SK-N-SH (cell line): ENCODE measurements around the gene CAPZA2. TPM values are rescaled to one million over a fixed set of nuclear protein-coding genes. Genes with fewer than 3 reads are reported as not detected.

Experiments
- CTCF ChIA-PET: fragments of 300-600, 350-600 bp; formaldehyde crosslinking; extraction: SDS; loops from one replicate; lab custom pipeline; 2021; lab: Yijun Ruan, JAX
- POLR2A ChIA-PET: fragments of 350-600 bp; sonication (Branson Sonifier 250); formaldehyde crosslinking; extraction: SDS; loops from one replicate; lab custom pipeline; 2020; ENCODE audit warnings: antibody characterized with exemption, inconsistent platforms; lab: Yijun Ruan, JAX
- DNase-seq: peaks from one replicate; pipeline ENCODE4 v3.0.0; 2012
- H2AFZ ChIP-seq: fragments of 200-600 bp; sonication (generic); 2 replicates; pipeline ENCODE4 v1.8.1; 2016; ENCODE audit warnings: antibody characterized with exemption, mild to moderate bottlenecking, low read depth
- H3F3A ChIP-seq: fragments of 200-600 bp; sonication (generic); replicated peaks from 2 replicates; pipeline ENCODE3; 2016; ENCODE audit warnings: antibody characterized with exemption, mild to moderate bottlenecking; ENCODE audit not compliant: insufficient read depth
- H3K27ac ChIP-seq, 2 experiments: fragments of 200-500 bp in 1 of 2; fragments of 200-600 bp in 1 of 2; sonication (Bioruptor generic) in 1 of 2; sonication (generic), shearing (Covaris generic) in 1 of 2; 2 replicates each; pipeline versions ENCODE4 v1.5.1 to v1.6.1; 2014 to 2016; ENCODE audit warnings: low read depth in 2 of 2, inconsistent platforms in 1 of 2, low read length in 1 of 2, mild to moderate bottlenecking in 1 of 2, mixed read lengths in 1 of 2
- H3K27me3 ChIP-seq: fragments of 200-600 bp; sonication (generic), shearing (Covaris generic); 2 replicates; pipeline ENCODE4 v1.6.1; 2016; ENCODE audit warnings: mixed run types; ENCODE audit not compliant: insufficient read depth
- H3K36me3 ChIP-seq, 2 experiments: fragments of 200-500 bp in 1 of 2; fragments of 200-600 bp in 1 of 2; sonication (Bioruptor generic) in 1 of 2; sonication (generic) in 1 of 2; replicated peaks in 1 of 2; 2 replicates each; pipeline versions ENCODE3 to v1.5.1; 2014 to 2016; ENCODE audit warnings: low read length in 1 of 2, mild to moderate bottlenecking in 1 of 2; ENCODE audit not compliant: insufficient read depth in 2 of 2, control insufficient read depth in 1 of 2
- H3K4me1 ChIP-seq, 2 experiments: fragments of 200-500 bp in 1 of 2; fragments of 200-600 bp in 1 of 2; sonication (Bioruptor generic) in 1 of 2; sonication (generic), shearing (Covaris generic) in 1 of 2; 2 replicates each; pipeline versions ENCODE4 v1.5.1 to v1.6.1; 2014 to 2016; ENCODE audit warnings: low read depth in 1 of 2, low read length in 1 of 2, mixed run types in 1 of 2; ENCODE audit not compliant: insufficient read depth in 2 of 2, control insufficient read depth in 1 of 2
- H3K4me2 ChIP-seq: fragments of 200-600 bp; sonication (generic), shearing (Covaris generic); 2 replicates; pipeline ENCODE4 v1.6.1; 2017; ENCODE audit warnings: mixed run types
- H3K4me3 ChIP-seq, 2 experiments: fragments of 200-500 bp in 1 of 2; fragments of 200-600 bp in 1 of 2; sonication (Bioruptor generic) in 1 of 2; sonication (generic), shearing (Covaris generic) in 1 of 2; 2 replicates each; pipeline versions ENCODE4 v1.5.1 to v1.8.1; 2014 to 2016; ENCODE audit warnings: low read depth in 2 of 2, inconsistent platforms in 1 of 2, low read length in 1 of 2, mild to moderate bottlenecking in 1 of 2, mixed read lengths in 1 of 2, moderate library complexity in 1 of 2
- H3K79me2 ChIP-seq: fragments of 200-600 bp; sonication (generic); 2 replicates; pipeline ENCODE4 v1.8.1; 2017; ENCODE audit warnings: mild to moderate bottlenecking; ENCODE audit not compliant: insufficient read depth
- H3K9ac ChIP-seq: fragments of 200-600 bp; sonication (generic); 2 replicates; pipeline ENCODE4 v1.6.1; 2017; ENCODE audit warnings: mixed run types
- H3K9me2 ChIP-seq: fragments of 200-600 bp; sonication (generic); 2 replicates; pipeline ENCODE4 v1.6.1; 2017; ENCODE audit warnings: mixed run types
- H3K9me3 ChIP-seq: fragments of 200-600 bp; sonication (generic); 2 replicates; pipeline ENCODE4 v1.6.1; 2017; ENCODE audit warnings: mixed run types, mild to moderate bottlenecking, moderate library complexity
- H4K20me1 ChIP-seq: fragments of 200-600 bp; sonication (generic); 2 replicates; pipeline ENCODE4 v1.6.1; 2017; ENCODE audit warnings: mild to moderate bottlenecking, mixed run types; ENCODE audit not compliant: insufficient read depth
- CHD2 ChIP-seq: fragments of 150-350 bp; IDR thresholded peaks from 2 replicates; pipeline ENCODE4 v1.6.1; 2018; ENCODE audit warnings: low read length; ENCODE audit not compliant: partially characterized antibody
- EZH2phosphoT487 ChIP-seq: fragments of 200-600 bp; sonication (generic); IDR thresholded peaks from 2 replicates; pipeline ENCODE4 v1.6.1; 2017; ENCODE audit warnings: low read depth, mixed run types, mild to moderate bottlenecking, antibody characterized with exemption, moderate library complexity, borderline replicate concordance
- FOSL2 ChIP-seq: IDR thresholded peaks from 2 replicates; pipeline ENCODE4 v1.4.0; 2012; ENCODE audit warnings: low read depth, mild to moderate bottlenecking, moderate library complexity, borderline replicate concordance
- GABPA ChIP-seq: IDR thresholded peaks from 2 replicates; pipeline ENCODE4 v1.4.0; 2012; ENCODE audit warnings: low read depth, mild to moderate bottlenecking
- GATA2 ChIP-seq: sonication (generic); formaldehyde crosslinking; IDR thresholded peaks from 2 replicates; pipeline ENCODE4 v1.5.0; 2020; ENCODE audit warnings: mild to moderate bottlenecking, missing genetic modification reagents
- JUND ChIP-seq: IDR thresholded peaks from 2 replicates; pipeline ENCODE4 v1.4.0; 2012
- NFIC ChIP-seq: IDR thresholded peaks from 2 replicates; pipeline ENCODE4 v1.4.0; 2012; ENCODE audit warnings: borderline replicate concordance
- POLR2AphosphoS5 ChIP-seq: IDR thresholded peaks from 2 replicates; pipeline ENCODE4 v1.6.1; 2012; ENCODE audit warnings: low read depth, low read length
- RAD21 ChIP-seq: IDR thresholded peaks from 2 replicates; pipeline ENCODE4 v1.6.1; 2012; ENCODE audit warnings: mild to moderate bottlenecking, low read length
- RFX5 ChIP-seq: IDR thresholded peaks from 2 replicates; pipeline ENCODE4 v1.6.1; 2012; ENCODE audit warnings: mild to moderate bottlenecking, improper control_type of control experiment, low read length
- RXRA ChIP-seq: IDR thresholded peaks from 2 replicates; pipeline ENCODE4 v1.4.0; 2012; ENCODE audit warnings: low read depth, mild to moderate bottlenecking, borderline replicate concordance
- SMC3 ChIP-seq: IDR thresholded peaks from 2 replicates; pipeline ENCODE4 v1.6.1; 2012; ENCODE audit warnings: low read depth, low read length, improper control_type of control experiment
- TAF1 ChIP-seq: IDR thresholded peaks from 2 replicates; pipeline ENCODE4 v1.6.1; 2012; ENCODE audit warnings: low read depth, mild to moderate bottlenecking, low read length, moderate library complexity, borderline replicate concordance
- TCF12 ChIP-seq: IDR thresholded peaks from 2 replicates; pipeline ENCODE4 v1.4.0; 2012
- YY1 ChIP-seq: IDR thresholded peaks from 2 replicates; pipeline ENCODE4 v1.4.0; 2012; ENCODE audit warnings: low read depth, mild to moderate bottlenecking
- WGBS: methylation state at CpG from one replicate; pipeline ENCODE4 v1.1.6; 2017; ENCODE audit warnings: low lambda C conversion rate; 5-methylcytosine and 5-hydroxymethylcytosine counted together
- polyA plus RNA-seq, 3 experiments: library from polyadenylated mRNA; depleted of rRNA; stranded (reverse); fragments of >200 nt; gene quantifications; 2 replicates each; pipeline ENCODE4 v1.2.3, GENCODE V29; 2012
- TF ChIP-seq, protein P1 (sequence below): IDR thresholded peaks from 2 replicates; pipeline ENCODE4 v1.4.0; 2012; ENCODE audit warnings: low read depth
- TF ChIP-seq, protein P2 (sequence below): fragments of 150-350 bp; IDR thresholded peaks from 2 replicates; pipeline ENCODE4 v1.6.1; 2016; ENCODE audit warnings: mild to moderate bottlenecking, low read depth, low read length
- TF ChIP-seq, protein P3 (sequence below): IDR thresholded peaks from 2 replicates; pipeline ENCODE4 v1.6.1; 2012; ENCODE audit warnings: mild to moderate bottlenecking, low read depth, low read length, moderate library complexity
- TF ChIP-seq, protein P4 (sequence below): fragments of 150-350 bp; IDR thresholded peaks from 2 replicates; pipeline ENCODE4 v1.6.1; 2017; ENCODE audit warnings: antibody characterized with exemption, low read length, low read depth, borderline replicate concordance

The CAPZA2 gene
- polyA plus RNA-seq, 1 of the 3 experiments (the other 2 are of a cell fraction) = 44.6 TPM

DNA sequence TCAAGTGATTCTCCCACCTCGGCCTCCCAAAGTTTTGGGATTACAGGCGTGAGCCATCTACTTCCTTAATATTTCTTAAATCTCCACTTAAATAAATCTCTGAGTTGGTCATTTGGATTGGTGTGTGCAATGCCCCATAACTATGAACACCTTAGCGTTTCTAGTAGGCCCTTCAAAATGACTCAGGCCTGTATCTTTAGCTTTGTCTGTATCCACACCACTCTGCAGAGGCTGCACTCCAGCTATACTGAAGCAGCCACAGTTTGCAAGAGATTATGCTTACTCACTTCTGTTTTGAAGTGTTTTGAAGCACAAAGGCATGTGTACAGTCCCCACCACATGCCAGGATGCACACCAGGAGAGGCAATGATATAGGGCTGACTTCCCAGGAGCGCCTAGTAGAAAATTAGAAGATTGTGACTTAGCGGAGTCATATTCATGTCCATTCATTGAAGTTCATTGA is 88.5 kb downstream of the CAPZA2 start:
- DNase-seq = no peak
- CTCF ChIA-PET = interaction anchor here (1.0 to 2.5 kb wide), 4 partner anchors 11 to 436 kb away, joined by 3 to 10 read pairs (median 4); no protein-coding TSS in a partner anchor

More for the DNA sequence above, 88.5 kb downstream of the CAPZA2 start:
- no peak for TF ChIP-seq EZH2phosphoT487
- TF ChIP-seq, protein P1, sequence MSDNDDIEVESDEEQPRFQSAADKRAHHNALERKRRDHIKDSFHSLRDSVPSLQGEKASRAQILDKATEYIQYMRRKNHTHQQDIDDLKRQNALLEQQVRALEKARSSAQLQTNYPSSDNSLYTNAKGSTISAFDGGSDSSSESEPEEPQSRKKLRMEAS = no peak
- no peak for TF ChIP-seq FOSL2
- TF ChIP-seq, protein P2, sequence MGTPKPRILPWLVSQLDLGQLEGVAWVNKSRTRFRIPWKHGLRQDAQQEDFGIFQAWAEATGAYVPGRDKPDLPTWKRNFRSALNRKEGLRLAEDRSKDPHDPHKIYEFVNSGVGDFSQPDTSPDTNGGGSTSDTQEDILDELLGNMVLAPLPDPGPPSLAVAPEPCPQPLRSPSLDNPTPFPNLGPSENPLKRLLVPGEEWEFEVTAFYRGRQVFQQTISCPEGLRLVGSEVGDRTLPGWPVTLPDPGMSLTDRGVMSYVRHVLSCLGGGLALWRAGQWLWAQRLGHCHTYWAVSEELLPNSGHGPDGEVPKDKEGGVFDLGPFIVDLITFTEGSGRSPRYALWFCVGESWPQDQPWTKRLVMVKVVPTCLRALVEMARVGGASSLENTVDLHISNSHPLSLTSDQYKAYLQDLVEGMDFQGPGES = no peak
- TF ChIP-seq NFIC = no peak
- TF ChIP-seq, protein P3, sequence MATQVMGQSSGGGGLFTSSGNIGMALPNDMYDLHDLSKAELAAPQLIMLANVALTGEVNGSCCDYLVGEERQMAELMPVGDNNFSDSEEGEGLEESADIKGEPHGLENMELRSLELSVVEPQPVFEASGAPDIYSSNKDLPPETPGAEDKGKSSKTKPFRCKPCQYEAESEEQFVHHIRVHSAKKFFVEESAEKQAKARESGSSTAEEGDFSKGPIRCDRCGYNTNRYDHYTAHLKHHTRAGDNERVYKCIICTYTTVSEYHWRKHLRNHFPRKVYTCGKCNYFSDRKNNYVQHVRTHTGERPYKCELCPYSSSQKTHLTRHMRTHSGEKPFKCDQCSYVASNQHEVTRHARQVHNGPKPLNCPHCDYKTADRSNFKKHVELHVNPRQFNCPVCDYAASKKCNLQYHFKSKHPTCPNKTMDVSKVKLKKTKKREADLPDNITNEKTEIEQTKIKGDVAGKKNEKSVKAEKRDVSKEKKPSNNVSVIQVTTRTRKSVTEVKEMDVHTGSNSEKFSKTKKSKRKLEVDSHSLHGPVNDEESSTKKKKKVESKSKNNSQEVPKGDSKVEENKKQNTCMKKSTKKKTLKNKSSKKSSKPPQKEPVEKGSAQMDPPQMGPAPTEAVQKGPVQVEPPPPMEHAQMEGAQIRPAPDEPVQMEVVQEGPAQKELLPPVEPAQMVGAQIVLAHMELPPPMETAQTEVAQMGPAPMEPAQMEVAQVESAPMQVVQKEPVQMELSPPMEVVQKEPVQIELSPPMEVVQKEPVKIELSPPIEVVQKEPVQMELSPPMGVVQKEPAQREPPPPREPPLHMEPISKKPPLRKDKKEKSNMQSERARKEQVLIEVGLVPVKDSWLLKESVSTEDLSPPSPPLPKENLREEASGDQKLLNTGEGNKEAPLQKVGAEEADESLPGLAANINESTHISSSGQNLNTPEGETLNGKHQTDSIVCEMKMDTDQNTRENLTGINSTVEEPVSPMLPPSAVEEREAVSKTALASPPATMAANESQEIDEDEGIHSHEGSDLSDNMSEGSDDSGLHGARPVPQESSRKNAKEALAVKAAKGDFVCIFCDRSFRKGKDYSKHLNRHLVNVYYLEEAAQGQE = no peak
- no peak for TF ChIP-seq RXRA
- no peak for TF ChIP-seq CHD2
- no peak for TF ChIP-seq RAD21
- no peak for TF ChIP-seq YY1
- no peak for TF ChIP-seq SMC3
- TF ChIP-seq JUND = no peak
- TF ChIP-seq TAF1 = no peak
- TF ChIP-seq RFX5 = no peak
- TF ChIP-seq GABPA = no peak
- no peak for TF ChIP-seq GATA2 (CRISPR knock-in tag)
- TF ChIP-seq TCF12 = no peak
- TF ChIP-seq POLR2AphosphoS5 = no peak
- TF ChIP-seq, protein P4, sequence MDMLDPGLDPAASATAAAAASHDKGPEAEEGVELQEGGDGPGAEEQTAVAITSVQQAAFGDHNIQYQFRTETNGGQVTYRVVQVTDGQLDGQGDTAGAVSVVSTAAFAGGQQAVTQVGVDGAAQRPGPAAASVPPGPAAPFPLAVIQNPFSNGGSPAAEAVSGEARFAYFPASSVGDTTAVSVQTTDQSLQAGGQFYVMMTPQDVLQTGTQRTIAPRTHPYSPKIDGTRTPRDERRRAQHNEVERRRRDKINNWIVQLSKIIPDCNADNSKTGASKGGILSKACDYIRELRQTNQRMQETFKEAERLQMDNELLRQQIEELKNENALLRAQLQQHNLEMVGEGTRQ = no peak
- no peak overlapping the region for H3K4me3 ChIP-seq
- WGBS = 96% methylated on average over 5 of the region's 5 CpGs
- no peak overlapping the region for H3K27ac ChIP-seq
- peaks cover 20% of the 10 kb centered on the region for H3K79me2 ChIP-seq
- H3K4me2 ChIP-seq = no peak overlapping the region
- no peaks in the 10 kb centered on the region for H3K9me3 ChIP-seq
- H3F3A ChIP-seq = peaks cover 8% of the 10 kb centered on the region
- POLR2A ChIA-PET = no interaction called here
- peaks cover 15 to 20% of the 10 kb centered on the region in 2 experiments; a peak in 3 of 4 replicates for H3K4me1 ChIP-seq
- no peak overlapping the region for H2AFZ ChIP-seq
- no peak overlapping the region for H3K9ac ChIP-seq
- H3K9me2 ChIP-seq = no peaks in the 10 kb centered on the region
- H3K27me3 ChIP-seq = no peaks in the 10 kb centered on the region
- no peaks in the 10 kb centered on the region for H4K20me1 ChIP-seq
- H3K36me3 ChIP-seq = peaks cover 0 to 3% of the 10 kb centered on the region in 2 experiments
